ENCODE results near the gene CCR7.
A peak's percentile ranks its signal among the peaks of the same experiment; 100 is the strongest.
"Not testable (repeated sequence)": the region's sequence is repeated elsewhere in the genome, so short reads cannot be mapped to it uniquely, and the experiment has no call there.

CCR7 gene

GRCh38 chr17:40596261-40596919, 31.1 kb upstream of the CCR7 start:
- peak; percentile 14 for DNase-seq

- DNase-seq, result no peak
Observed at GRCh38 chr17:40590742-40591141, 25.5 kb upstream of the CCR7 start.

- no peak for DNase-seq
Observed at GRCh38 chr17:40588552-40588951, 23.3 kb upstream of the CCR7 start.

GRCh38 chr17:40586264-40586663, 21.0 kb upstream of the CCR7 start:
- DNase-seq, result not testable (repeated sequence)

- not testable (repeated sequence) for DNase-seq
Observed at GRCh38 chr17:40584950-40585349, 19.7 kb upstream of the CCR7 start.

GRCh38 chr17:40582328-40582901, 17.1 kb upstream of the CCR7 start:
- peak; percentile 16 for DNase-seq

- no peak for DNase-seq
Observed at GRCh38 chr17:40580140-40580539, 14.9 kb upstream of the CCR7 start.

GRCh38 chr17:40579471-40579870, 14.2 kb upstream of the CCR7 start:
- no peak for DNase-seq

- DNase-seq, result no peak
Observed at GRCh38 chr17:40577611-40578065, 12.4 kb upstream of the CCR7 start.

GRCh38 chr17:40576113-40576740, 11.0 kb upstream of the CCR7 start:
- no peak for DNase-seq

- DNase-seq, result no peak
Observed at GRCh38 chr17:40574292-40574691, 9.0 kb upstream of the CCR7 start.

GRCh38 chr17:40572245-40572993, 7.1 kb upstream of the CCR7 start:
- not testable (repeated sequence) for DNase-seq

- no peak for DNase-seq
Observed at GRCh38 chr17:40568074-40568836, 3.0 kb upstream of the CCR7 start.

- no peak for DNase-seq
Observed at GRCh38 chr17:40567377-40567776, 2.1 kb upstream of the CCR7 start.

- no peak for DNase-seq
Observed at GRCh38 chr17:40565769-40566409, 617 bp upstream of the CCR7 start.

- no peak for DNase-seq
Observed at GRCh38 chr17:40564195-40564882, 933 bp downstream of the CCR7 start.

GRCh38 chr17:40563220-40564052, 1.8 kb downstream of the CCR7 start:
- no peak for DNase-seq

- DNase-seq, result no peak
Observed at GRCh38 chr17:40562838-40563219, 2.4 kb downstream of the CCR7 start.

GRCh38 chr17:40561871-40562611, 3.2 kb downstream of the CCR7 start:
- no peak for DNase-seq

GRCh38 chr17:40561294-40561870, 3.9 kb downstream of the CCR7 start:
- DNase-seq, result no peak
